AG08395 (cell line): ENCODE measurements around the gene ASPM.

Source experiments
- DNase-seq: peaks from one replicate; pipeline ENCODE4 v3.0.0; 2012; ENCODE audit warnings: mixed read lengths, low spot score

ASPM gene

DNA sequence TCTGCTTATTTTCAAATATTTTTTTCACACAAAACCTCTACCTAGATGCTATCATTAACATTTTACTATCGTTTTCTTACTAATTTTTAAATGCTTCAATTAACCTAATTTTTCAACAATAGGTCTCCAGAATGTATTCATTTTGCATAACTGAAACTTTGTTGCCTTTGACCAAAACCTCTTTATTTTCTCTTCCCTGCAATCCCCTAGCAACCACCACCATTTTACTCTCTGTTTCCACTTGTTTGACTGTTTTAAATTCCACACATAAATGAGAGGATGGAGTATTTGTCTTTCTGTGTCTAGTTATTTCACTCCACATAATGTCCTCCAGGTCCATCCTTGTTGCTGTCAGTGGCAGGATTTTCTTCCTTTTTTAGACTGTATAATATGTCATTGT, 69.9 kb downstream of the ASPM start:
- no peak for DNase-seq

DNA sequence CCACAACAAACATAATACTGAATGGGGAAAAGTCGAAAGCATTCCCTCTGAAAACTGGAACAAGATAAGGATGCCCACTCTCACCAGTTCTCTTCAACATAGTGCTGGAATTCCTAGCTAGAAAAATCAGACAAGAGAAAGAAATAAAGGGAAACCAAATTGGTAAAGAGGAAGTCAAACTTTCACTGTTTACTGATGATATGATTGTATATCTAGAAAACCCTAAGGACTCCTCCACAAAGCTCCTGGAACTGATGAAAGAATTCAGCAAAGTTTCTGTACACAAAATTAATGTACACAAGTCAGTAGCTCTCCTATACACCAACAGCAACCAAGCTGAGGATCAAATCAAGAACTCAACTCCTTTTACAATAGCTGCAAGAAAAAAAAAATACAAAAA, 72.5 kb downstream of the ASPM start:
- no peak for DNase-seq

- no peak for DNase-seq
These were observed 79.0 kb downstream of the ASPM start for GRCh38 chr1:197067457-197067818.

DNA sequence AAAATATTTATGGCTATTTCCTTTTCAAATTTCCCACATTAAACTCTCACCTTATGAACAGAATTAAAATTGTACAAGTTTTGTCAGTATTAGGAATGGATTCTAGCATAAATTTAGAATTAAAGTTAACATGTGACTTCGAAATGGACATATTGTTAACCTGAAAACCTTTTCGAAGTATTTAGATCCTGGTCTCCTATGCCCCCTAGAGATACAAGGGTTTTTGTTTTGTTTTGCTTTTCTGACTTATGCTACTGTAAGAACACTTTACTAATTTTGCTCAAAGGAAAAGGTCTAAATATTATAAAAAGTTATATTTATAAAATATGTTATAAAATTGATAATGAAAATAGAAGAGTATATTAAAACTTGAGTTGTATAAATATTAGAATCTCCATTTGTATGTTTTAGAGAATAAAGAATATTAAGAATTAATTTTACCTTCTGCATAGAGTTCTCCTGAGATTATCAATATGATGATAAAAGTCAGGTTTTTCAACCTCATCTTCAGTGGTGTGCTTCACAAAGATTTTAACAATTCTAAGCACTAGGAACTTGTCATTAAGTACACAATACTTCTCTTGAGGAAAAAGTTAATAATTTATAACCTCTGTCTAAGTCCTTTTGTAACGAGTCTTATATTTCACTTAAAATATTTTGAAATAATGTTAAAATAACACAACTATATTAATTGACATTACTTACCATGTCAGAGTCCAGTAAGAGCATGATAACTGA, 79.6 kb downstream of the ASPM start, which contains the start of gene F13B:
F13B (minus strand) TSS at position 542 of the 738 bp plus-strand sequence; CDS start at position 505, 37 bp downstream.
- no peak for DNase-seq

- DNase-seq: no peak
These were observed 80.2 kb downstream of the ASPM start for GRCh38 chr1:197066277-197066676.

DNA sequence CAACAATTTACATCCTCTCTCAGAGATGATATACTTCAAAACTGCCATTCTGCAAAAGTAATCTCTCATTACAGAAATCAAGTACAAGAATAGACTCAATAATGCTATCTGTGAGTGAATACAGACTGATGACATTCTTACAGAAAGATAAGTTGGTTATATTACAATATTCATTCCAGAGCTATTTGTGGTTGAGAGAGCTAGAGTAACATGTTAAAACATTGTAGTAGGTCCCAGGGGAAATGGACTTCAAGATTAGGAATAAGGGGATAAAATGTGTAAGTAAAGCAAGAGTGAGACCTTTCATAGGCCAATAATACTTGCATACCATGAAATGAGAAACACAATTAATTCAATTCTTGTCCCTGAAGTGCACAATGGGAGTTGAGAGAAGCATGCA, 80.9 kb downstream of the ASPM start:
- DNase-seq: peak; percentile 10

DNA sequence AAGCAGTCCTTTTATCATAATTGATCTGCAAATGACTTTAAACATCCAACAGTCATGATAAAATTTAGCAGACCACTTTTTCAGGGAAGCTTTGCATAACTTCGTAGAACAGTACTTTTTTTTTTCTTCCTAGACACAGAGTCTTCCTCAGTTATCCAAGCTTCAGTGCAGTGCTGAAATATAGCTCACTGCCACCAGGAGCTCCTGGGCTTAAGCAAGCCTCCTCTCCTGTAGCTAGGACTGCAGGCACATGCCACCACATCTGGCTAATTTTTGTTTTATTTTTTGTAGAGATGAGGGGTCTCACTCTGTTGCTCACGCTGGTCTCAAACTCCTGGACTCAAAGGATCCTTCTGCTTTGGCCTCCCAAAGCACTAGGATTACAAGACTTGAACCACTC, 83.3 kb downstream of the ASPM start:
- DNase-seq: no peak

DNA sequence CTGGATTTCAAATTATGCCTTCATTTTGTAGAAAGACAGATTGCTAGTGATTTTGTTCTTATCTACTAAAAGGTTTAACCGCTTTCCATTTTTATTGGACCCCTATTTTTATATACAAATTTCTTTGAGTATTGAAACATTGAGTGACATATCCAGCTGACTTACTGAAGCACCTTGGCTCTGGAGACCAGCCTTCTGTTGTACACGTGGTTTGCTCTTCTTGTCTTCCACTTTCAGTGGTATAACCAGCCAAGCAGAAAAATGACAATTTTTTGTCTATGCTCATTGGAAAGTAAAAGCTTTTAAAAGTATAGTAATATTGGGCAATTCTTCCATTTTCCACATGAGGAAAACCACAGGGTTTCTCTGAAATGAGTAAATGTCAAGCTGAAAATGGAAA, 83.8 kb downstream of the ASPM start:
- no peak for DNase-seq

- no peak for DNase-seq
These were observed 97.4 kb downstream of the ASPM start for GRCh38 chr1:197049100-197049499.

- no peak for DNase-seq
These were observed 103.7 kb downstream of the ASPM start for GRCh38 chr1:197042676-197043341.

- no peak for DNase-seq
These were observed 104.7 kb downstream of the ASPM start for GRCh38 chr1:197041486-197042353.

GRCh38 chr1:197036861-197037260, 109.6 kb downstream of the ASPM start:
- DNase-seq: no peak

DNA sequence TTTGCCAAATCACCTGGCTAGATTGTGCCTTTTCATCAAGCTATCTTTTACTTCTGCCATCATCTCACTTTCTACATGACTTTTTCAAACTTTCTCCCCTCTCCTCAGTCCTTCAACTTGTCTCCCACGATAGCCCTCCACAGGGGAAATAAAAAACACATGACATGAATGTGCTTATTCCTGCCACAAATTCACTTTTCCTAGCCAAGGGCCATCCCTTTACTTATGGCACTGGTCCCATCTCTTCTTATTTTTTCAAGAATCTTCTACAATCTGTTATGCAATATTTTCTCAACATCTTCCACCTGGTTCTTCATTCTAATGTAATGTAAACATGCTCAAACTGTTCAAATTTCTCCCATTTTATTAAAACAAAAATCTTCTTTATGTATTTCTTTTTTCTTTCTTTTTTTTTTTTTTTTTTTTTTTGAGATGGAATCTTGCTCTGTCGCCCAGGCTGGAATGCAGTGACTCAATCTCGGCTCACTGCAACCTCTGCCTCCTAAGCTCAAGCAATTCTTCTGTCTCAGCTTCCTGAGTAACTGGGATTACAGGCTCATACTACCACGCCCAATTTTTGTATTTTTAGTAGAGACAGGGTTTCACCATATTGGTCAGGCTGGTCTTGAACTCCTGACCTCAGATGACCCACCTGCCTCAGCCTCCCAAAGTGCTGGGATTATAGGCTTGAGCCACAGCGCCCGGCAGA, 111.7 kb downstream of the ASPM start:
- DNase-seq: peak; percentile 27
